ENCODE results near the gene CHADL. TPM values are rescaled to one million over a fixed set of nuclear protein-coding genes. Genes with fewer than 3 reads are reported as not detected.

The CHADL gene, protein sequence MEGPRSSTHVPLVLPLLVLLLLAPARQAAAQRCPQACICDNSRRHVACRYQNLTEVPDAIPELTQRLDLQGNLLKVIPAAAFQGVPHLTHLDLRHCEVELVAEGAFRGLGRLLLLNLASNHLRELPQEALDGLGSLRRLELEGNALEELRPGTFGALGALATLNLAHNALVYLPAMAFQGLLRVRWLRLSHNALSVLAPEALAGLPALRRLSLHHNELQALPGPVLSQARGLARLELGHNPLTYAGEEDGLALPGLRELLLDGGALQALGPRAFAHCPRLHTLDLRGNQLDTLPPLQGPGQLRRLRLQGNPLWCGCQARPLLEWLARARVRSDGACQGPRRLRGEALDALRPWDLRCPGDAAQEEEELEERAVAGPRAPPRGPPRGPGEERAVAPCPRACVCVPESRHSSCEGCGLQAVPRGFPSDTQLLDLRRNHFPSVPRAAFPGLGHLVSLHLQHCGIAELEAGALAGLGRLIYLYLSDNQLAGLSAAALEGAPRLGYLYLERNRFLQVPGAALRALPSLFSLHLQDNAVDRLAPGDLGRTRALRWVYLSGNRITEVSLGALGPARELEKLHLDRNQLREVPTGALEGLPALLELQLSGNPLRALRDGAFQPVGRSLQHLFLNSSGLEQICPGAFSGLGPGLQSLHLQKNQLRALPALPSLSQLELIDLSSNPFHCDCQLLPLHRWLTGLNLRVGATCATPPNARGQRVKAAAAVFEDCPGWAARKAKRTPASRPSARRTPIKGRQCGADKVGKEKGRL
- 1 to 10 TPM in 2 of 4 donors, under 1 TPM in 1, not detected in 1; 0.85 to 3.4 (median 2.0) TPM for total RNA-seq

- TF ChIP-seq CTCF (IDR thresholded peaks at IDR 0.05; ENCODE audit: low read depth) = no peak
Observed at GRCh38 chr22:41240377-41241132, at the start of gene CHADL. Gene CHADL, minus strand, starts transcription at chr22:41240931. Its CDS starts 50 bp downstream, at chr22:41240881.

GRCh38 chr22:41289671-41290070 lies 48.9 kb upstream of the CHADL start:
- TF ChIP-seq CTCF (IDR thresholded peaks at IDR 0.05; ENCODE audit: low read depth) = no peak

- TF ChIP-seq CTCF (IDR thresholded peaks at IDR 0.05; ENCODE audit: low read depth) = no peak
Observed at GRCh38 chr22:41288245-41288946, 47.7 kb upstream of the CHADL start.

DNA sequence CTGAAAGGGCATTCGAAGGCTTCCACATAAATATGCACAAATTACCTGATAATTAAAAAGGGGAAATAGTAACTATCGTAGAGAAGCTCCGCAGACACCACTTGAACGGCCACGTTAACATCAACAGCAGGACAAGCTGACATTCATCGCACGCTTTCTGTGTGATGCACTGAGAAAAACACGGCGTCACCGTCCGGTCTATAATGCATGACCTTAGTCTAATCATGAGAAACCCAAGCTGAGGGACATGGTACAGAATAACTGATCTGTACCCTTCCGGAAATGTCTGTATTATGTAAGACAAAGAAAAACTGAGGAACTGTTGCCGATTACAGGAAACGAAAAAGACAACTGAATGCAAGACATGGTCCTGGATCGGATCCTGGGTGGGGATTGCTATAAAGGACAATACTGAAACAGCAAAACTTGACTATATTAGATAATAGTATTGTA lies 45.9 kb upstream of the CHADL start:
- TF ChIP-seq CTCF (IDR thresholded peaks at IDR 0.05; ENCODE audit: low read depth) = no peak

DNA sequence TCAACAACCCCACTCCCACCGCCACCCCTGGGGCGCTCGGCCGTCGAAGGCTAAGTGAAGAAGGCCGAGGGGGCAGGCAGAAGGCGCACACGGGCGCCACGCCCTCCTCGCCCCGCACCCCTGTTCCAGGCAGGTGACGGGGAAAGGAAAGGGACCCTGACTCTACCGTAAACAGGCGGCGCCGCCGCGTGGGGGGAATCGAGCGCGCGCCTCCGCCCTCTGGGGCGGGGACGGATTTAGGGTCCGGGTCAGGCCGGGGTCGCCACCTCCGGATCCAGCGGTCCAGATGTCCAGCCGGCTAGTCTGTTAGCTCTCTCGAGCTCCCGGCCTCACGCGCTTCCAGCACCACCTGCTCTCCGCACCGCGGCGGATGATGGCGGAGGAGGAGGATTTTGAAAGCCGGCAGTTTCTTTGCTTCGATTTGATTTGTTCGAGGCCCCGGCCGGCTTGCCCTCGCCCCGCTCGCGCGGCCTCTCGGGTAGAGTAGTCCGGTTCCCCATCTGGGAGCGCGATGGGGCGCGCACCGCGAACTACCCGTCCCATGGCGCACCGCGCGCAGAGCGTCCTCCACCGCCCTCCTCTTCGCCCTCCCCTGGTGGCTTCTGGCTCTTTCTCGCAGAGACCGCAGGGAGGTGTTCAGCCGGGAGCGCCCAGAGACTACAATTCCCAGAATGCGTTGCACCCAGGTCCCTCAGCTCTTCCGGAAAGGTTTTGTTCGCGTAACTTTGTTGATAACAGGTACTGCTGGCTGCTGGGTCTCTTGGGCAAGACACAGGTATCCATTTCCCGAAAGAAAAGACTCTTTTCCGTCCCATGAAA lies 45.3 kb upstream of the CHADL start, which contains the start of gene RANGAP1:
Gene RANGAP1 (minus strand): TSS at position 368 of the 819 bp plus-strand sequence. CDS start 5,143 bp downstream, outside the sequence.
- no peak for TF ChIP-seq CTCF (IDR thresholded peaks at IDR 0.05; ENCODE audit: low read depth)

- TF ChIP-seq CTCF (IDR thresholded peaks at IDR 0.05; ENCODE audit: low read depth) = no peak
Observed at GRCh38 chr22:41285441-41285819, 44.7 kb upstream of the CHADL start.
